Measurements from ENCODE around the gene FGD6.

The FGD6 gene

GRCh38 chr12:95142431-95143151 is 74.7 kb downstream of the FGD6 start:
- TF ChIP-seq GATA3 (IDR thresholded peaks at IDR 0.05; ENCODE audit: low read depth, low read length) (no peak), GATA2 (IDR thresholded peaks at IDR 0.05; ENCODE audit: low read depth, low read length) (no peak)

- TF ChIP-seq GATA3 (IDR thresholded peaks at IDR 0.05; ENCODE audit: low read depth, low read length), result no peak
- TF ChIP-seq GATA2 (IDR thresholded peaks at IDR 0.05; ENCODE audit: low read depth, low read length), result no peak
Observed at GRCh38 chr12:95141310-95141709, 76.0 kb downstream of the FGD6 start.

GRCh38 chr12:95136598-95136997 is 80.7 kb downstream of the FGD6 start:
- no peak for TF ChIP-seq GATA2 (IDR thresholded peaks at IDR 0.05; ENCODE audit: low read depth, low read length)
- no peak for TF ChIP-seq GATA3 (IDR thresholded peaks at IDR 0.05; ENCODE audit: low read depth, low read length)

GRCh38 chr12:95134085-95134484 is 83.2 kb downstream of the FGD6 start:
- TF ChIP-seq GATA2 (IDR thresholded peaks at IDR 0.05; ENCODE audit: low read depth, low read length) (no peak), GATA3 (IDR thresholded peaks at IDR 0.05; ENCODE audit: low read depth, low read length) (no peak)

- TF ChIP-seq GATA2 (IDR thresholded peaks at IDR 0.05; ENCODE audit: low read depth, low read length) (no peak), GATA3 (IDR thresholded peaks at IDR 0.05; ENCODE audit: low read depth, low read length) (no peak)
Observed at GRCh38 chr12:95131589-95132340, 85.5 kb downstream of the FGD6 start.

- TF ChIP-seq GATA2 (IDR thresholded peaks at IDR 0.05; ENCODE audit: low read depth, low read length) (no peak), GATA3 (IDR thresholded peaks at IDR 0.05; ENCODE audit: low read depth, low read length) (no peak)
Observed at GRCh38 chr12:95130096-95130495, 87.2 kb downstream of the FGD6 start.

GRCh38 chr12:95129115-95129514 is 88.2 kb downstream of the FGD6 start:
- TF ChIP-seq GATA2 (IDR thresholded peaks at IDR 0.05; ENCODE audit: low read depth, low read length), result no peak
- no peak for TF ChIP-seq GATA3 (IDR thresholded peaks at IDR 0.05; ENCODE audit: low read depth, low read length)

- no peak for TF ChIP-seq GATA2 (IDR thresholded peaks at IDR 0.05; ENCODE audit: low read depth, low read length)
- TF ChIP-seq GATA3 (IDR thresholded peaks at IDR 0.05; ENCODE audit: low read depth, low read length), result no peak
Observed at GRCh38 chr12:95126736-95127135, 90.5 kb downstream of the FGD6 start.

GRCh38 chr12:95126076-95126475 is 91.2 kb downstream of the FGD6 start:
- TF ChIP-seq GATA3 (IDR thresholded peaks at IDR 0.05; ENCODE audit: low read depth, low read length), result no peak
- TF ChIP-seq GATA2 (IDR thresholded peaks at IDR 0.05; ENCODE audit: low read depth, low read length), result no peak

- TF ChIP-seq GATA2 (IDR thresholded peaks at IDR 0.05; ENCODE audit: low read depth, low read length), result no peak
- TF ChIP-seq GATA3 (IDR thresholded peaks at IDR 0.05; ENCODE audit: low read depth, low read length), result no peak
Observed at GRCh38 chr12:95124106-95124505, 93.2 kb downstream of the FGD6 start.

- TF ChIP-seq GATA3 (IDR thresholded peaks at IDR 0.05; ENCODE audit: low read depth, low read length) (no peak), GATA2 (IDR thresholded peaks at IDR 0.05; ENCODE audit: low read depth, low read length) (no peak)
Observed at GRCh38 chr12:95118788-95119179, 98.5 kb downstream of the FGD6 start.

GRCh38 chr12:95118138-95118787 is 99.0 kb downstream of the FGD6 start:
- TF ChIP-seq GATA3 (IDR thresholded peaks at IDR 0.05; ENCODE audit: low read depth, low read length), result no peak
- TF ChIP-seq GATA2 (IDR thresholded peaks at IDR 0.05; ENCODE audit: low read depth, low read length), result no peak

GRCh38 chr12:95117178-95117599 is 100.1 kb downstream of the FGD6 start:
- no peak for TF ChIP-seq GATA2 (IDR thresholded peaks at IDR 0.05; ENCODE audit: low read depth, low read length)
- no peak for TF ChIP-seq GATA3 (IDR thresholded peaks at IDR 0.05; ENCODE audit: low read depth, low read length)

GRCh38 chr12:95116773-95117172 is 100.5 kb downstream of the FGD6 start:
- no peak for TF ChIP-seq GATA2 (IDR thresholded peaks at IDR 0.05; ENCODE audit: low read depth, low read length)

- no peak for TF ChIP-seq GATA3 (IDR thresholded peaks at IDR 0.05; ENCODE audit: low read depth, low read length)
- no peak for TF ChIP-seq GATA2 (IDR thresholded peaks at IDR 0.05; ENCODE audit: low read depth, low read length)
Observed at GRCh38 chr12:95116341-95116740, 100.9 kb downstream of the FGD6 start.

All from SH-SY5Y (cell line).